ENCODE results near the gene ARHGAP28.
"Not testable (repeated sequence)": the region's sequence is repeated elsewhere in the genome, so short reads cannot be mapped to it uniquely, and the experiment has no call there.

ARHGAP28 gene

GRCh38 chr18:6928359-6928758, 198.8 kb downstream of the ARHGAP28 start:
- TF ChIP-seq, protein P1, sequence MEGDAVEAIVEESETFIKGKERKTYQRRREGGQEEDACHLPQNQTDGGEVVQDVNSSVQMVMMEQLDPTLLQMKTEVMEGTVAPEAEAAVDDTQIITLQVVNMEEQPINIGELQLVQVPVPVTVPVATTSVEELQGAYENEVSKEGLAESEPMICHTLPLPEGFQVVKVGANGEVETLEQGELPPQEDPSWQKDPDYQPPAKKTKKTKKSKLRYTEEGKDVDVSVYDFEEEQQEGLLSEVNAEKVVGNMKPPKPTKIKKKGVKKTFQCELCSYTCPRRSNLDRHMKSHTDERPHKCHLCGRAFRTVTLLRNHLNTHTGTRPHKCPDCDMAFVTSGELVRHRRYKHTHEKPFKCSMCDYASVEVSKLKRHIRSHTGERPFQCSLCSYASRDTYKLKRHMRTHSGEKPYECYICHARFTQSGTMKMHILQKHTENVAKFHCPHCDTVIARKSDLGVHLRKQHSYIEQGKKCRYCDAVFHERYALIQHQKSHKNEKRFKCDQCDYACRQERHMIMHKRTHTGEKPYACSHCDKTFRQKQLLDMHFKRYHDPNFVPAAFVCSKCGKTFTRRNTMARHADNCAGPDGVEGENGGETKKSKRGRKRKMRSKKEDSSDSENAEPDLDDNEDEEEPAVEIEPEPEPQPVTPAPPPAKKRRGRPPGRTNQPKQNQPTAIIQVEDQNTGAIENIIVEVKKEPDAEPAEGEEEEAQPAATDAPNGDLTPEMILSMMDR (IDR thresholded peaks at IDR 0.05; ENCODE audit: low read depth, low read length) = no peak
- no peak overlapping the region for H3K4me3 ChIP-seq (replicated peaks in 1 of 2; ENCODE audit: low read depth in 2 of 2, low read length in 2 of 2)
- DNase-seq (ENCODE audit: low read depth in 2 of 2) = no peak

DNA sequence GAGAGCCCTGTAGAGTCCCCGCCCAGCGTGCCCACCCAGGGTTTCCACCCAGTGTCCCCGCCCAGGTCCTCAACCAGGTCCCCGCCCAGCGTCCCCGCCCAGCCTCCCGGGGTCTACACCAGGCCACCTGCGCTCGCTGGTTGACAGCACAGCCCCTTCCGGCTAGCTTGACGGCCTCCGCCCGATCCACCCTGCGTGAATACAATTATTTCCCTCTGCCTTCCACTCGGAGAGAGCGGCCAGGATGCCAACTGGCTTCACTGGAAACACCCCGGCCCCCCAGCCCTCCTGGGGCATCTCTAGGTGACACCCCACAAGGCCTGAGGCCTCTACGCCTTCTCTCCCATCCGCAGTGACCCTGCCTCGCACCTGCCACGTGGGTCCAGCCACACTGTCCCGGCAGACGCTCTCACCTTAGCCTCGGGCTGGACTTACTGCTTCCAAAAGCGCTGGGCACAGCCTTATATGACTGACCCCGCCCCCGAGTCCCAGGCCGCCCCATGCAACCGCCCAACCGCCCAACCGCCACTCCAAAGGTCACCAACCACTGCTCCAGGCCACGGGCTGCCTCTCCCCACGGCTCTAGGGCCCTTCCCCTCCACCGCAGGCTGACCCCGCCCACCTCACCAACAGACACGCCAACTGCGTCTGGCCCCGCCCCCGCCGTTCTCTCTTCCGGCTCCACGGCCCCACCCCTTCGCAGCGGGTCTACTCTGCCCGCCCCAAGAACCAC, 200.0 kb downstream of the ARHGAP28 start:
- TF ChIP-seq, protein P1 (IDR thresholded peaks at IDR 0.05; ENCODE audit: low read depth, low read length) = no peak
- DNase-seq (ENCODE audit: low read depth in 2 of 2) = no peak
- H3K4me3 ChIP-seq (replicated peaks in 1 of 2; ENCODE audit: low read depth in 2 of 2, low read length in 2 of 2) = no peak overlapping the region

GRCh38 chr18:6934859-6935258, 205.3 kb downstream of the ARHGAP28 start:
- TF ChIP-seq, protein P1 (IDR thresholded peaks at IDR 0.05; ENCODE audit: low read depth, low read length) = no peak
- H3K4me3 ChIP-seq (replicated peaks in 1 of 2; ENCODE audit: low read depth in 2 of 2, low read length in 2 of 2) = no peak overlapping the region
- no peak for DNase-seq (ENCODE audit: low read depth in 2 of 2)

GRCh38 chr18:6938003-6938402, 208.5 kb downstream of the ARHGAP28 start:
- no peak overlapping the region for H3K4me3 ChIP-seq (replicated peaks in 1 of 2; ENCODE audit: low read depth in 2 of 2, low read length in 2 of 2)
- TF ChIP-seq, protein P1 (IDR thresholded peaks at IDR 0.05; ENCODE audit: low read depth, low read length) = no peak
- no peak for DNase-seq (ENCODE audit: low read depth in 2 of 2)

GRCh38 chr18:6938403-6938802, 208.9 kb downstream of the ARHGAP28 start:
- H3K4me3 ChIP-seq (replicated peaks in 1 of 2; ENCODE audit: low read depth in 2 of 2, low read length in 2 of 2); DNase-seq (ENCODE audit: low read depth in 2 of 2): not testable (repeated sequence)

GRCh38 chr18:6939972-6940371, 210.5 kb downstream of the ARHGAP28 start:
- no peak overlapping the region for H3K4me3 ChIP-seq (replicated peaks in 1 of 2; ENCODE audit: low read depth in 2 of 2, low read length in 2 of 2)
- TF ChIP-seq, protein P1 (IDR thresholded peaks at IDR 0.05; ENCODE audit: low read depth, low read length) = no peak
- DNase-seq (ENCODE audit: low read depth in 2 of 2) = no peak

DNA sequence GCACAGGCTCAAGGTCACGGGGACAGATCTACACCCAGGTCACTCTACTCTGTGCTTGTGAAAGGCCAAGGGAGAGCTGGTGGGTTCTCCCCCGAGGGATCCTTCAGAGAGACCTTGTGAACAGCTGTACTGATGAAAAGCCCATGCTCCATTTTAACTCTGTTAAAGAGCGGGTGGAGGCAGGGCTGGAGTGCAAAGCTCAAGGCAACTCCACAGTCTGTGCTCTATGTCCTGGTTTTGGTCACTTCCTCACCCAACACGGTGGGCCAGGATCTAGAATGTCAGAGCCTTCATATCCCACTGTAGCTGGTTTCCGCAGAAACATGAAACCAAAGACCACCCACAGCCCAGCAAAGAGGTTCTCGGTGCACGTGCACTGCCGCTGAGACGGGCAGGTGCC, 210.9 kb downstream of the ARHGAP28 start:
- no peak overlapping the region for H3K4me3 ChIP-seq (replicated peaks in 1 of 2; ENCODE audit: low read depth in 2 of 2, low read length in 2 of 2)
- DNase-seq (ENCODE audit: low read depth in 2 of 2) = no peak
- TF ChIP-seq, protein P1 (IDR thresholded peaks at IDR 0.05; ENCODE audit: low read depth, low read length) = no peak

All from cardiac fibroblast (primary cell).